ENCODE measurements around the gene SAMD4A.

GRCh38 chr14:54716862-54717261, 149.9 kb downstream of the SAMD4A start:
- TF ChIP-seq FOXK2 (IDR thresholded peaks at IDR 0.05), result no peak
- TF ChIP-seq FOXM1 (IDR thresholded peaks at IDR 0.05; ENCODE audit: borderline replicate concordance), result no peak
- TF ChIP-seq SUZ12 (IDR thresholded peaks at IDR 0.05), result no peak
- no peak for TF ChIP-seq BHLHE40 (IDR thresholded peaks at IDR 0.05; ENCODE audit: borderline replicate concordance)
- no peak for TF ChIP-seq TARDBP (IDR thresholded peaks at IDR 0.05)
- TF ChIP-seq NFRKB (IDR thresholded peaks at IDR 0.05), result no peak
- no peak for TF ChIP-seq SP1 (IDR thresholded peaks at IDR 0.05)
- TF ChIP-seq PKNOX1 (IDR thresholded peaks at IDR 0.05), result no peak
- no peak for TF ChIP-seq HDGF (IDR thresholded peaks at IDR 0.05; ENCODE audit: borderline replicate concordance)
- TF ChIP-seq CTBP1 (IDR thresholded peaks at IDR 0.05; ENCODE audit: borderline replicate concordance), result no peak
- no peak for TF ChIP-seq FOXA1 (IDR thresholded peaks at IDR 0.05)
- no peak for TF ChIP-seq ELF4 (IDR thresholded peaks at IDR 0.05)
- no peak for TF ChIP-seq ZNF384 (IDR thresholded peaks at IDR 0.05)
- TF ChIP-seq L3MBTL2 (conservative IDR thresholded peaks at IDR 0.05), result no peak

Data from HEK293T (cell line).